Brain microvascular endothelial cell (primary cell): ENCODE results near the gene FILIP1.

Experiments
- DNase-seq: peaks from one replicate; pipeline ENCODE4 v3.0.0-alpha.2; 2020
- H3K27ac ChIP-seq: fragments of 250-450 bp; sonication (Bioruptor Pico); 2 replicates; pipeline ENCODE4 v1.5.1; 2020; ENCODE audit warnings: mild to moderate bottlenecking, moderate library complexity
- H3K27me3 ChIP-seq: fragments of 250-450 bp; sonication (Bioruptor Pico); replicated peaks from 2 replicates; pipeline ENCODE4 v1.5.1; 2020; ENCODE audit warnings: mild to moderate bottlenecking
- H3K36me3 ChIP-seq: fragments of 250-450 bp; sonication (Bioruptor Pico); replicated peaks from 2 replicates; pipeline ENCODE4 v1.5.1; 2020; ENCODE audit warnings: mild to moderate bottlenecking
- H3K4me3 ChIP-seq: 2 replicates; pipeline ENCODE4 v1.5.1; 2011; ENCODE audit warnings: low read depth, mild to moderate bottlenecking, control low read depth, low read length, moderate library complexity
- in situ Hi-C: cut with HindIII; loops from 2 replicates; pipeline ENCODE4 v1.10.0; 2017; ENCODE audit warnings: low sequenced_read_pairs, low pct_ligation_motif_present
- TF ChIP-seq, protein P1 (sequence below): IDR thresholded peaks from 2 replicates; pipeline ENCODE4 v1.5.1; 2011; ENCODE audit warnings: low read depth, mild to moderate bottlenecking, moderate library complexity, low read length, control low read depth, inconsistent platforms; ENCODE audit errors: missing control alignments

FILIP1 gene, protein sequence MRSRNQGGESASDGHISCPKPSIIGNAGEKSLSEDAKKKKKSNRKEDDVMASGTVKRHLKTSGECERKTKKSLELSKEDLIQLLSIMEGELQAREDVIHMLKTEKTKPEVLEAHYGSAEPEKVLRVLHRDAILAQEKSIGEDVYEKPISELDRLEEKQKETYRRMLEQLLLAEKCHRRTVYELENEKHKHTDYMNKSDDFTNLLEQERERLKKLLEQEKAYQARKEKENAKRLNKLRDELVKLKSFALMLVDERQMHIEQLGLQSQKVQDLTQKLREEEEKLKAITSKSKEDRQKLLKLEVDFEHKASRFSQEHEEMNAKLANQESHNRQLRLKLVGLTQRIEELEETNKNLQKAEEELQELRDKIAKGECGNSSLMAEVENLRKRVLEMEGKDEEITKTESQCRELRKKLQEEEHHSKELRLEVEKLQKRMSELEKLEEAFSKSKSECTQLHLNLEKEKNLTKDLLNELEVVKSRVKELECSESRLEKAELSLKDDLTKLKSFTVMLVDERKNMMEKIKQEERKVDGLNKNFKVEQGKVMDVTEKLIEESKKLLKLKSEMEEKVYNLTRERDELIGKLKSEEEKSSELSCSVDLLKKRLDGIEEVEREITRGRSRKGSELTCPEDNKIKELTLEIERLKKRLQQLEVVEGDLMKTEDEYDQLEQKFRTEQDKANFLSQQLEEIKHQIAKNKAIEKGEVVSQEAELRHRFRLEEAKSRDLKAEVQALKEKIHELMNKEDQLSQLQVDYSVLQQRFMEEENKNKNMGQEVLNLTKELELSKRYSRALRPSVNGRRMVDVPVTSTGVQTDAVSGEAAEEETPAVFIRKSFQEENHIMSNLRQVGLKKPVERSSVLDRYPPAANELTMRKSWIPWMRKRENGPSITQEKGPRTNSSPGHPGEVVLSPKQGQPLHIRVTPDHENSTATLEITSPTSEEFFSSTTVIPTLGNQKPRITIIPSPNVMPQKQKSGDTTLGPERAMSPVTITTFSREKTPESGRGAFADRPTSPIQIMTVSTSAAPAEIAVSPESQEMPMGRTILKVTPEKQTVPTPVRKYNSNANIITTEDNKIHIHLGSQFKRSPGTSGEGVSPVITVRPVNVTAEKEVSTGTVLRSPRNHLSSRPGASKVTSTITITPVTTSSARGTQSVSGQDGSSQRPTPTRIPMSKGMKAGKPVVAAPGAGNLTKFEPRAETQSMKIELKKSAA (N-terminal part only)

DNA sequence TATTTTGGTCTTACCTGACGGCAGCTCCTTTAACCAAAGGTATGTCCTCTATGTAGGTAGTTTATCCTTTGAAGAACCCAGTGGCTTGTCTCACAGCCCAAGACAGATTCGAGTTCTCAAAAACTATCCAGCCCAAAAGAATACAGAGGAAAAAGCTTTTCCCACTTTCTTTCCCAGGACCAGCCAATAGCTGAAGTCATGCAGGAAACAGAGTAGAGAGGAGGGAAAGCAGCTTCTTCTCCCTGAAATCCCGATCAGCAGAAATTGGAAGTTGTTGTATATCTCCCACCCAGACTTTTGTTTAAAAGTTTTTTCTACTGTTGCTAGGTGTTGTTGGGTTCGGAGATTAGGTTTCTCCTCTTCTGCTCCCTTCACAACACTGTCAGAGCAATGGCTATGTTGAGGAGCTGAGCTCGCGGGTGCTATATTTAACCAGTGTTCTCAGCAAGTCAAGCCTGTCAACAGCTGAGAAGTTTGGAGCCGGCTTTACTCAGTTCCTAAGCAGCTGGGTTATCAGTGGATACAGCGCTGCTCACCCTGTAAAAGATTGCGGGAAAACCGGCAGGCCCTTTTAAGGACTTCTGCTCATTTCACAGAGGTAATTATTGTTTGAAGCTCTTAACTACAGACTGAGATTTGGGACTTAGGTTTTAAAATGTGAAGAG lies at the start of gene FILIP1:
FILIP1 (minus strand) TSS at position 401 of the 665 bp plus-strand sequence. CDS start 78,828 bp downstream, outside the sequence.
- Histone ChIP-seq H3K27ac (peak within 1 kb of the TSS; percentile 26), H3K27me3 (no peaks in the 10 kb centered on the region), H3K4me3 (peak within 1 kb of the TSS; percentile 23), H3K36me3 (no peaks in the 10 kb centered on the region)
- peak; percentile 87 for DNase-seq
- in situ Hi-C loops, result no loop called here
- TF ChIP-seq, protein P1, sequence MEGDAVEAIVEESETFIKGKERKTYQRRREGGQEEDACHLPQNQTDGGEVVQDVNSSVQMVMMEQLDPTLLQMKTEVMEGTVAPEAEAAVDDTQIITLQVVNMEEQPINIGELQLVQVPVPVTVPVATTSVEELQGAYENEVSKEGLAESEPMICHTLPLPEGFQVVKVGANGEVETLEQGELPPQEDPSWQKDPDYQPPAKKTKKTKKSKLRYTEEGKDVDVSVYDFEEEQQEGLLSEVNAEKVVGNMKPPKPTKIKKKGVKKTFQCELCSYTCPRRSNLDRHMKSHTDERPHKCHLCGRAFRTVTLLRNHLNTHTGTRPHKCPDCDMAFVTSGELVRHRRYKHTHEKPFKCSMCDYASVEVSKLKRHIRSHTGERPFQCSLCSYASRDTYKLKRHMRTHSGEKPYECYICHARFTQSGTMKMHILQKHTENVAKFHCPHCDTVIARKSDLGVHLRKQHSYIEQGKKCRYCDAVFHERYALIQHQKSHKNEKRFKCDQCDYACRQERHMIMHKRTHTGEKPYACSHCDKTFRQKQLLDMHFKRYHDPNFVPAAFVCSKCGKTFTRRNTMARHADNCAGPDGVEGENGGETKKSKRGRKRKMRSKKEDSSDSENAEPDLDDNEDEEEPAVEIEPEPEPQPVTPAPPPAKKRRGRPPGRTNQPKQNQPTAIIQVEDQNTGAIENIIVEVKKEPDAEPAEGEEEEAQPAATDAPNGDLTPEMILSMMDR, result no peak

DNA sequence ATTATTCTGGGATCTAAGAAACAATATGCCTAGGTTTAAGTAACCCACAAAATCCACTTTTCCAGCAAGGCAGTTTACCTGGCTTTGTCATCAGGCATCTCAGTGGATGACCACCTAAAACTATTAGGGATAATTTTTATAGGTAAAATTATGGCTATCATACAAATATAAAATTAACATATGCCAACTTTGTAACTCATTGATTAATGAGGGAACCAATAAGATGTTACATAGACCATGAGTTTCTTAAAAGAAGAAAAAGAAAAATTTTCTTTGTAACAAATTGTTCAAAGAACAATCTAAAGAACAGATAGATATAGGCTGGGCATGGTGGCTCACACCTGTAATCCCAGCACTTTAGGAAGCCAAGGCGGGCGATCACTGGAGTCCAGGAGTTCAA lies 49.7 kb upstream of the FILIP1 start:
- in situ Hi-C loops, result loop anchor here (25.0 kb wide), 1 partner anchor 256 kb away; the partner anchor contains the start of gene TMEM30A
- H3K36me3 ChIP-seq, result no peaks in the 10 kb centered on the region
- no peak overlapping the region for H3K27ac ChIP-seq
- TF ChIP-seq, protein P1, result no peak
- no peak for DNase-seq
- no peaks in the 10 kb centered on the region for H3K27me3 ChIP-seq
- H3K4me3 ChIP-seq, result no peak overlapping the region

DNA sequence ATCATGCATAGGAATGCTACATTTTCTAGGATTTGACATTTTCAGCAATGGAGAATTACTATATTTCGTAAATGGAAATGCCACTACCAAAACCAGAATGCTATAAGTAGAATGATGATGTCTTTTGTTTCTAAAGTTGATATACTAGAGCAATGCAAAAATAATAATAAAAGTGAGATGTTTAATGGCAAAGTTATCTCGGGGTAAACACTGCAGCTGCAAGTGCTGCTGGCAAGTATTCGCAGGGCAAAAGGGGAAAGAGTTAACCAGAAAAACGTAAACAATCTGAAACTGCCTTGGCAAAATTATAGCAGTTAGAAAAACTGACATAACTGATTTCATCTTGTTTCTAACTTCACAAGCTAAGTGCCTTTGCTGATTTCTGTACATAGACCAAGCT lies 45.5 kb upstream of the FILIP1 start:
- DNase-seq, result no peak
- H3K27me3 ChIP-seq, result no peaks in the 10 kb centered on the region
- H3K27ac ChIP-seq, result no peak overlapping the region
- H3K36me3 ChIP-seq, result no peaks in the 10 kb centered on the region
- no peak overlapping the region for H3K4me3 ChIP-seq
- in situ Hi-C loops, result loop anchor here (25.0 kb wide), 1 partner anchor 252 kb away; the partner anchor contains the start of gene TMEM30A
- TF ChIP-seq, protein P1, result no peak

DNA sequence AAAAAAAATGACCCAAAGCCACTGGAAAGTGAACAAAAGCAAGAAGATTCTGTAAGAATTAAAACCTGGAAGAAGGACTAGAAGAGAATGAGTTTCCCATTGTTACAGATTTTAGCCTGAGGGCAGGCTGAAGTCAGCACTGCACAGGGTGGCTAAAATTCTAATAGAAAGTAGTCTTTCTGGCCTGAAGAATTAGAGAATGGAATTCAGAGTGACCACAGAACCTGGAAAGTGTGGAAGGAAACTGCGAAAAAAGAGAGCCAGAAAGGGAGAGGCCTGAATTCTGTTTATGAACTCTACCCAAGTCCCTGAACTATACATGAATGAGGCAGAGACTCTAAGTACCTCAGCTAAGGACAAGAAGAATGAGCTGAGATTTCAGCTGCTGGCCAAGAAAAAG lies 38.9 kb upstream of the FILIP1 start:
- in situ Hi-C loops, result loop anchor here (25.0 kb wide), 1 partner anchor 245 kb away; the partner anchor contains the start of gene TMEM30A
- TF ChIP-seq, protein P1, result no peak
- no peaks in the 10 kb centered on the region for H3K27me3 ChIP-seq
- DNase-seq, result no peak
- no peaks in the 10 kb centered on the region for H3K36me3 ChIP-seq
- H3K27ac ChIP-seq, result no peak overlapping the region
- no peak overlapping the region for H3K4me3 ChIP-seq

DNA sequence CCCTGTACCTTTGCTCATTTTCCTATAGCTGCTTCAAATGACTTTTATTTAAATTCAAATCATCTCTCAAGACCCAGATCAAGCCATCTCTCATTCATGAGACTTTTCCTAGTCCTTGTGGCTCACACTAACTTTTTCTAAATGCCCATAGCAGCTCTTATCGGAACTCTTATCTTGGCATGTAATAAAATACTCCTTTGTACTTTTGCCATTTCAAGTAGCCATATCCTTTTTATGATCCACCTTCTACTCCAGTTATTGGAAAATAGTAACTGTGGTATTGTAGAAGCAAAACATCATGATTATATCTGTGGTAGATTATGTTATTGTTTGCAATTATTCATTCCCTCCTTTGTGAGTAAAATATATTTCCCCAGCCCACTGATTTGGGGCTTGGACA lies 37.6 kb upstream of the FILIP1 start:
- Histone ChIP-seq H3K36me3 (no peaks in the 10 kb centered on the region), H3K27ac (no peak overlapping the region), H3K4me3 (no peak overlapping the region), H3K27me3 (no peaks in the 10 kb centered on the region)
- in situ Hi-C loops, result loop anchor here (25.0 kb wide), 1 partner anchor 244 kb away; the partner anchor contains the start of gene TMEM30A
- DNase-seq, result no peak
- TF ChIP-seq, protein P1, result no peak
